ENCODE measurements around the gene RUVBL1.

- TF ChIP-seq CTCF (IDR thresholded peaks at IDR 0.05) (no peak), POLR2AphosphoS5 (IDR thresholded peaks at IDR 0.05) (no peak), EP300 (IDR thresholded peaks at IDR 0.05) (no peak), POLR2A (IDR thresholded peaks at IDR 0.05) (no peak)
Observed at GRCh38 chr3:128167646-128167972, 44.0 kb upstream of the RUVBL1 start.
